ENCODE data around the gene LTBP1.

Gene LTBP1

GRCh38 chr2:33131111-33131510, 184.4 kb downstream of the LTBP1 start:
- no peaks in the 10 kb centered on the region for H3K9me3 ChIP-seq (ENCODE audit: control insufficient read depth, insufficient read depth, low read length)
- no peaks in the 10 kb centered on the region for H3K4me1 ChIP-seq (ENCODE audit: control insufficient read depth, insufficient read depth, low read length)

DNA sequence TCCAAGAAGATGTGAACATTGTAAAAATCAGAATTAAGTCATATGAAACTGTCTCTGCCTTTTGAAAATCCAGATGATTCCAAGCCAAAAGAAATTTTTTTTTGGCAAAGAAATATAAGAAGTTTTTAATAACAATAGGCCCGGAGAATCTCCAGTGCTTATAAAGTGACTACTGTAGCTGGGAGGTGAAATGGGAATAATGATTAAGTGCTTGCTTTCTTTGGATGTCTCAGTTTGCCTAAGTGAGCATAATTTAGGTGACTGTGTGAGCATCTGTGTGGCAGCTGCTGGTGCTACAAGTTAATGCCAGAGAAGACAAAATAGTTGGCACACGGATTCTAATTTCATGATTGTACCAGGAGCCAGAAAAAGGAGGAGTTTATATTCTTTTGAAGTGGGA, 185.0 kb downstream of the LTBP1 start:
- Histone ChIP-seq H3K4me1 (ENCODE audit: control insufficient read depth, insufficient read depth, low read length) (no peaks in the 10 kb centered on the region), H3K9me3 (ENCODE audit: control insufficient read depth, insufficient read depth, low read length) (no peaks in the 10 kb centered on the region), H3K9ac (ENCODE audit: low read depth, low read length) (no peak overlapping the region), H3K27me3 (ENCODE audit: control insufficient read depth, insufficient read depth, low read length) (no peaks in the 10 kb centered on the region), H3K36me3 (ENCODE audit: control insufficient read depth, insufficient read depth, low read length) (no peaks in the 10 kb centered on the region), H3K4me3 (ENCODE audit: low read depth, low read length) (no peak overlapping the region)

More at GRCh38 chr2:33131111-33131510, 184.4 kb downstream of the LTBP1 start:
- no peaks in the 10 kb centered on the region for H3K36me3 ChIP-seq (ENCODE audit: control insufficient read depth, insufficient read depth, low read length)
- H3K27me3 ChIP-seq (ENCODE audit: control insufficient read depth, insufficient read depth, low read length): no peaks in the 10 kb centered on the region
- H3K9ac ChIP-seq (ENCODE audit: low read depth, low read length): no peak overlapping the region
- H3K4me3 ChIP-seq (ENCODE audit: low read depth, low read length): no peak overlapping the region

DNA sequence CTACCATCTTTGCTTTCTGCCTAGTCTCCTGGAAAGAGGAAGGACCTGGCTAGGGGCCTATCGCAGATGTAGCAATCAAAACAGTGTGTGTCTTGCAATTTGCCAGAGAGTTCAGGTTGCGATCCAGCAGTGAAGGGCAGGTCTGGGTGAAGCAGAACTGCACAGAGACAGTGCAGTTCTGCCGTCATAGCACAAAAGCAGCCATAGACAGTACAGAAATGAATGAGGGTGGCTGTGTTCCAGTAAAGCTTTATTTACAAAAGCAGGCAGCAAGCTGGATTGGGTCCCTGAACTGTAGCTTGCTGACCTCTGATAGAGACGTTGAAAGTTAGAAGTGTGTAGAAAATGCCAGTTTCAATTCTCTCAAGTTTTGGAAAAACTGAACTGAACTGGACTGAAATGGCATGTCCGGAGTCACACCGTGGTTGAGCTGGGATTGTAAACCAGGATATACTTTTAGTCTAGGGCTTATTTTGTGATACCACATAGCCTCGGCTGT, 186.8 kb downstream of the LTBP1 start:
- H3K9ac ChIP-seq (ENCODE audit: low read depth, low read length): no peak overlapping the region
- H3K4me3 ChIP-seq (ENCODE audit: low read depth, low read length): no peak overlapping the region
- H3K36me3 ChIP-seq (ENCODE audit: control insufficient read depth, insufficient read depth, low read length): no peaks in the 10 kb centered on the region
- H3K27me3 ChIP-seq (ENCODE audit: control insufficient read depth, insufficient read depth, low read length): no peaks in the 10 kb centered on the region
- H3K9me3 ChIP-seq (ENCODE audit: control insufficient read depth, insufficient read depth, low read length): no peaks in the 10 kb centered on the region
- no peaks in the 10 kb centered on the region for H3K4me1 ChIP-seq (ENCODE audit: control insufficient read depth, insufficient read depth, low read length)

GRCh38 chr2:33134086-33134771, 187.5 kb downstream of the LTBP1 start:
- Histone ChIP-seq H3K4me1 (ENCODE audit: control insufficient read depth, insufficient read depth, low read length) (no peaks in the 10 kb centered on the region), H3K9me3 (ENCODE audit: control insufficient read depth, insufficient read depth, low read length) (no peaks in the 10 kb centered on the region), H3K9ac (ENCODE audit: low read depth, low read length) (no peak overlapping the region), H3K4me3 (ENCODE audit: low read depth, low read length) (no peak overlapping the region), H3K36me3 (ENCODE audit: control insufficient read depth, insufficient read depth, low read length) (no peaks in the 10 kb centered on the region), H3K27me3 (ENCODE audit: control insufficient read depth, insufficient read depth, low read length) (no peaks in the 10 kb centered on the region)

DNA sequence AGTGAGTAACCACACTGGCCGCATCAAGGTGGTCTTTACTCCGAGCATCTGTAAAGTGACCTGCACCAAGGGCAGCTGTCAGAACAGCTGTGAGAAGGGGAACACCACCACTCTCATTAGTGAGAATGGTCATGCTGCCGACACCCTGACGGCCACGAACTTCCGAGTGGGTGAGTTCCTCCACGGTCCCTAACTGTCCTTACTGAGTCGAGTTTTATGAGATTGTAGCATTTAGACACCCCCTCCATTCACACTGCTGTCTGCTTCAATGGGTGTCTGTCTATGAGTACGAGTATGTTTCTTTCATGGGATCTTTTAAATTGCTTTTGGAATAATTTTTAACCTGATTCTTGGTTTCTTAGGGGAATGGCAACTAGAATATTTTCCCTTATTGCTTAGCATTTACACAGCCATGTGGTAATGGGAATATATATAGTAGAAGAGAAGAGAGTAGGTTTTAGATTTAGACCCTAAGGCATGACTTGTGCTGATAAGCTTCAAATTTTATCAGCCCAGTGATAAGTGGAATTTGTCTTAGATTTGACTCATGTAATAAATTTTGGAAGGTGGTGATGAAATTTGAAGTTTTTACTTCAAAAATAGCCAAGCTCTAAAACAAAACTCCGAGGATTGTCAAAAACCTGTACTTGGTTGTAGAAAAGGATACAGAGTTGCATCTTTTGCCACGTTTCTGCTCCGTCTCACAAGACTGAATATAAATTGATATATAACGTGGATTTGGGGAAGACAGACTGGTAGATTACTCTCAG, 188.2 kb downstream of the LTBP1 start:
- H3K4me1 ChIP-seq (ENCODE audit: control insufficient read depth, insufficient read depth, low read length): no peaks in the 10 kb centered on the region
- H3K4me3 ChIP-seq (ENCODE audit: low read depth, low read length): no peak overlapping the region
- H3K27me3 ChIP-seq (ENCODE audit: control insufficient read depth, insufficient read depth, low read length): no peaks in the 10 kb centered on the region
- no peaks in the 10 kb centered on the region for H3K36me3 ChIP-seq (ENCODE audit: control insufficient read depth, insufficient read depth, low read length)
- H3K9me3 ChIP-seq (ENCODE audit: control insufficient read depth, insufficient read depth, low read length): no peaks in the 10 kb centered on the region
- H3K9ac ChIP-seq (ENCODE audit: low read depth, low read length): no peak overlapping the region

- no peaks in the 10 kb centered on the region for H3K4me1 ChIP-seq (ENCODE audit: control insufficient read depth, insufficient read depth, low read length)
- H3K4me3 ChIP-seq (ENCODE audit: low read depth, low read length): no peak overlapping the region
- H3K36me3 ChIP-seq (ENCODE audit: control insufficient read depth, insufficient read depth, low read length): no peaks in the 10 kb centered on the region
- H3K27me3 ChIP-seq (ENCODE audit: control insufficient read depth, insufficient read depth, low read length): no peaks in the 10 kb centered on the region
- no peak overlapping the region for H3K9ac ChIP-seq (ENCODE audit: low read depth, low read length)
- H3K9me3 ChIP-seq (ENCODE audit: control insufficient read depth, insufficient read depth, low read length): no peaks in the 10 kb centered on the region
Measured at GRCh38 chr2:33135645-33136044, 188.9 kb downstream of the LTBP1 start.

DNA sequence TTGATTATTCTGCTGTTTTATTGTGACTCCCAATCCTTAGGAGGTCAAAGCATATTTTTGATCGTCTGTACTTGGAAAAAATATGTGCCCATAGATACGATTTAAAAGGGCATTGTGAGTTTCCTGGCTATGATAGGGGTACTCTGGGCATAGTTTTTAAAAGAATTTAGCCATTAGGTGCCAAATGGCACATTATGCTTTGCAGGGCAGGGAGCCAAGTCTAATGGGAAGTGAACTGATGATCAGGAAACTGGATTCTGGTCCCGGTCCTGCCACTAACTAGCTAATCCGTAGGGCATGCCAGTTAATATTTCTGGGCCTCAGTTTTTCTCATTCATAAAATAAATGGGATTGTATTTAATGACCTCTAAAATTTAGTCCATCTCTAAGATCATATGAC, 189.3 kb downstream of the LTBP1 start:
- Histone ChIP-seq H3K4me1 (ENCODE audit: control insufficient read depth, insufficient read depth, low read length) (no peaks in the 10 kb centered on the region), H3K36me3 (ENCODE audit: control insufficient read depth, insufficient read depth, low read length) (no peaks in the 10 kb centered on the region), H3K9ac (ENCODE audit: low read depth, low read length) (no peak overlapping the region), H3K27me3 (ENCODE audit: control insufficient read depth, insufficient read depth, low read length) (no peaks in the 10 kb centered on the region), H3K9me3 (ENCODE audit: control insufficient read depth, insufficient read depth, low read length) (no peaks in the 10 kb centered on the region), H3K4me3 (ENCODE audit: low read depth, low read length) (no peak overlapping the region)

DNA sequence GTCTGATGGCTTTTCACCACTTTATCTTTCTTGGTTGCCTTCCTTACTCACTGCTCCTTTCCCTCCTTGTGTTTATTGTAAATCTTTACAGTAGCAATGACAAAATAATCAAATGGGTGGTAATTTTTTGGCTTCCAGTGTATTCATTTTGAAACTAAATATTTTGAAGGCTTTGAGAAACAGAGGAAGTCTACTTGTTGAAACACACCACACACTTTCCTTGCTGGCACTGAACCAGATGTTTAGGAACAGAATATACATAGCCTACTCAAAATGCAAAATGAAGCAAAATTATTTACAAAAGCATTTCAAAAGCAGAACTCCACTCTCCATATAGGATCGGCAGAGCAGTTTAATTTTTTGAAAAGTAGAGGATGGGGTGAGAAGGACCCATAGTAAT, 189.8 kb downstream of the LTBP1 start:
- H3K4me3 ChIP-seq (ENCODE audit: low read depth, low read length): no peak overlapping the region
- H3K27me3 ChIP-seq (ENCODE audit: control insufficient read depth, insufficient read depth, low read length): no peaks in the 10 kb centered on the region
- H3K9me3 ChIP-seq (ENCODE audit: control insufficient read depth, insufficient read depth, low read length): no peaks in the 10 kb centered on the region
- no peaks in the 10 kb centered on the region for H3K36me3 ChIP-seq (ENCODE audit: control insufficient read depth, insufficient read depth, low read length)
- H3K9ac ChIP-seq (ENCODE audit: low read depth, low read length): no peak overlapping the region
- no peaks in the 10 kb centered on the region for H3K4me1 ChIP-seq (ENCODE audit: control insufficient read depth, insufficient read depth, low read length)

GRCh38 chr2:33137331-33137730, 190.6 kb downstream of the LTBP1 start:
- H3K4me3 ChIP-seq (ENCODE audit: low read depth, low read length): no peak overlapping the region
- no peaks in the 10 kb centered on the region for H3K27me3 ChIP-seq (ENCODE audit: control insufficient read depth, insufficient read depth, low read length)
- H3K36me3 ChIP-seq (ENCODE audit: control insufficient read depth, insufficient read depth, low read length): no peaks in the 10 kb centered on the region
- H3K9ac ChIP-seq (ENCODE audit: low read depth, low read length): no peak overlapping the region
- no peaks in the 10 kb centered on the region for H3K4me1 ChIP-seq (ENCODE audit: control insufficient read depth, insufficient read depth, low read length)
- H3K9me3 ChIP-seq (ENCODE audit: control insufficient read depth, insufficient read depth, low read length): no peaks in the 10 kb centered on the region

GRCh38 chr2:33139949-33140348, 193.2 kb downstream of the LTBP1 start:
- Histone ChIP-seq H3K4me1 (ENCODE audit: control insufficient read depth, insufficient read depth, low read length) (no peaks in the 10 kb centered on the region), H3K9ac (ENCODE audit: low read depth, low read length) (no peak overlapping the region), H3K27me3 (ENCODE audit: control insufficient read depth, insufficient read depth, low read length) (no peaks in the 10 kb centered on the region), H3K9me3 (ENCODE audit: control insufficient read depth, insufficient read depth, low read length) (no peaks in the 10 kb centered on the region), H3K4me3 (ENCODE audit: low read depth, low read length) (no peak overlapping the region), H3K36me3 (ENCODE audit: control insufficient read depth, insufficient read depth, low read length) (no peaks in the 10 kb centered on the region)

GRCh38 chr2:33141476-33141875, 194.7 kb downstream of the LTBP1 start:
- Histone ChIP-seq H3K27me3 (ENCODE audit: control insufficient read depth, insufficient read depth, low read length) (no peaks in the 10 kb centered on the region), H3K4me1 (ENCODE audit: control insufficient read depth, insufficient read depth, low read length) (no peaks in the 10 kb centered on the region)

DNA sequence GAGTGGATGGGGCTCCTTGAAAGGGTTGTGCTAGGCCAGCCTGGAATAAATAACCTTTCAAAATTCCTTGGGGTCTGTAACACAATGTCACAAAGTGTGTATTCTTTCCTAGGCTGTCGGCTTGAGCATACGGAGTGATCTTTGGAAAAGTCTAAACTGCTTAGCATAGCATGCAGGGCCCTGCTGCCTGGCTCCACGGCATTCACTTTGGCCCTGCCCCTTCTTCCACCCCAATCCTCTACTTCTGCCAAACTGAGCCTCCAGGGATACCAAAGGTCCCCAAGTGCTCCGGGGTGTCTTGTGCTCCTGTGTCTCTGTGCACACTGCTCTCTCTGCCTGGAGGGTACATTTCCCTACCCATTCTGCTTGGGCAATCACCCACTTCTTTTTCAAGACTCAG, 196.1 kb downstream of the LTBP1 start:
- H3K4me1 ChIP-seq (ENCODE audit: control insufficient read depth, insufficient read depth, low read length): no peaks in the 10 kb centered on the region
- H3K4me3 ChIP-seq (ENCODE audit: low read depth, low read length): no peak overlapping the region
- H3K9me3 ChIP-seq (ENCODE audit: control insufficient read depth, insufficient read depth, low read length): no peaks in the 10 kb centered on the region
- no peaks in the 10 kb centered on the region for H3K27me3 ChIP-seq (ENCODE audit: control insufficient read depth, insufficient read depth, low read length)
- no peak overlapping the region for H3K9ac ChIP-seq (ENCODE audit: low read depth, low read length)
- H3K36me3 ChIP-seq (ENCODE audit: control insufficient read depth, insufficient read depth, low read length): no peaks in the 10 kb centered on the region

More at GRCh38 chr2:33141476-33141875, 194.7 kb downstream of the LTBP1 start:
- no peaks in the 10 kb centered on the region for H3K36me3 ChIP-seq (ENCODE audit: control insufficient read depth, insufficient read depth, low read length)
- H3K9ac ChIP-seq (ENCODE audit: low read depth, low read length): no peak overlapping the region
- H3K4me3 ChIP-seq (ENCODE audit: low read depth, low read length): no peak overlapping the region
- no peaks in the 10 kb centered on the region for H3K9me3 ChIP-seq (ENCODE audit: control insufficient read depth, insufficient read depth, low read length)

Data from iPS-15b (cell line).